ENCODE results near the gene RAB1A.
"Not testable (repeated sequence)": the region's sequence is repeated elsewhere in the genome, so short reads cannot be mapped to it uniquely, and the experiment has no call there.

The RAB1A gene

GRCh38 chr2:65129826-65130663 is at the start of gene RAB1A:
Gene RAB1A, minus strand, starts transcription at chr2:65130106. Its CDS starts 191 bp downstream, at chr2:65129915.
- peak; percentile 97 for DNase-seq (ENCODE audit: insufficient read length, low spot score)
- peak; percentile 65 for TF ChIP-seq POLR2A (IDR thresholded peaks at IDR 0.05; ENCODE audit: low read depth, low read length)

DNA sequence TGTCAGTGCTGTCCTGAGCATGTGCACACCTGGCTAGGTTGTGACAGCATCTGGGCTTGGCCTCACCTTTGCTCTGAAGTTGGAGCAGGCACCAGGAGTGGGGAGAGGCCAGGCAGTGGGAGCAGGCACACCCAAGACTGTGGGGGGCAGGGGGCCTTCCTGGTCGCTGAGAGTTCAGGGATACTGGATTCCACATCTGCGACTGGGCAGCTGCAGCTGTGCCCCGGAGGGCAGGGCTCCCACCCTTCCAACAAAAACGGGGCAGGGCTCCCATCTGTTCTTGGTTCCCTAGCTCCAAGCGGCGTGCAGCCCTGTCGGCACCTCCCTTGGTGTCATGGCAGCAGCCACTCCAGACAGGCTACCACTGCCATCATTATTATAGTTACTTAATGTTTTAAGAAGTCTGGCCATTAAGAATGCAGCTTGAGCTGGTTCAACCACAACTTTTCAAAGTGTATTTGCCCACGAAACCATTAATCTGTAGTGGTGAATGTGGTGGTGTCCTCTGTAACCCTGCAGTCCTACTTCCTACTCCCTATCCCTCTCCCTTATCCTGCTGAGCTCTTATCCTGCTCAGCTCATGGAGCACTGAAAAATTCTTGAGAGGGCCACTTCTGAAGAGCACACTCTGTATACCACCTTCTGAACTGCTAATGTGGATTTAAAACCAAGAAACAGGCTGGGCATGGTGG is 48.0 kb upstream of the RAB1A start:
- FAIRE-seq (no peak), DNase-seq (ENCODE audit: insufficient read length, low spot score) (no peak)
- no peak for TF ChIP-seq POLR2A (IDR thresholded peaks at IDR 0.05; ENCODE audit: low read depth, low read length)

More at GRCh38 chr2:65129826-65130663, at the start of gene RAB1A:
- FAIRE-seq: peak; percentile 95

DNA sequence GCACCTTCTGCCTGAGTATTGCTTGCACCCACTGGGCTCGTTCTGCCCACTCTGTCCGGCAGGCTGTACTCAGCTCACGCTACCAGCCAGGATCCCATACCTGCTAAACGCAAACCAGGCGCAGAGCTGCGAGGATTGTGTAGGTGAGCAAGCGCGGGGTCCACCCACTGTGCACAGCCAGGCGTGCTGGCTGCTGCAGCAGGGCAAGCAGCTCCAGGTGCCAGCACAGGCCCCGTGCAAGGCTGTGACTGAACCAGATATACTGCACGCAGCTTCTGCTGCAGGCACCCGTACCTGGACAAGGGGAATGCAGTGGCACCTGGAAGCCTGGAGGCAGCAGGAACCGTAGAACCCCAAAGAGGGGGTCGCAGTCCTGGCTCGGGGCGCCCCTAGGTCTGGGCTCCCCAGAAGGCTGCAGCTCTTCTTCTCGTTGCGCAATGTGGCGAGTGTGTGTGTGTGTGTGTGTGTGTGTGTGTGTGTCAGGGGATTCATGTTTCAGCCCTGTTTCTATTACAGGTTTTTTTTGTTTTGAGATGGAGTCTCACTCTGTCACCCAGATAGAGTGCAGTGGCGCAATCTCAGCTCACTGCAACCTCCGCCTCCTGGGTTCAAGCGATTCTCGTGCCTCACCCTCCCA is 46.1 kb upstream of the RAB1A start:
- FAIRE-seq (no peak), DNase-seq (ENCODE audit: insufficient read length, low spot score) (no peak)

DNA sequence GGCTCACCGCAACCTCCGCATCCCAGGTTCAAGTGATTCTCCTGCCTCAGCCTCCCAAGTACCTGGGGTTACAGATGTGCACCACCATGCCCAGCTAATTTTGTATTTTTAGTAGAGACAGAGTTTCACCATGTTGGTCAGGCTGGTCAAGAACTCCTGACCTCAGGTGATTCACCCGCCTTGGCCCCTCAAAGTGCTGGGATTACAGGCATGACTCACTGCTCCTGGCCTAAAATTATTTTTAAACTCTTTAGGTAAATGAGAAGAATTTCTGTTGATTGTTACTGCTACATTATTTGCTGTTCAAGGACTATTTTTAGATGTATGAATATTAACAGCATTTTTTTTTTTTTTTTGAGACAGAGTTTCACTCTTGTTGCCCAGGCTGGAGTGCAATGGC is 44.1 kb upstream of the RAB1A start:
- DNase-seq (ENCODE audit: insufficient read length, low spot score); FAIRE-seq: not testable (repeated sequence)

More for the DNA sequence above, 46.1 kb upstream of the RAB1A start:
- TF ChIP-seq POLR2A (IDR thresholded peaks at IDR 0.05; ENCODE audit: low read depth, low read length): no peak

DNA sequence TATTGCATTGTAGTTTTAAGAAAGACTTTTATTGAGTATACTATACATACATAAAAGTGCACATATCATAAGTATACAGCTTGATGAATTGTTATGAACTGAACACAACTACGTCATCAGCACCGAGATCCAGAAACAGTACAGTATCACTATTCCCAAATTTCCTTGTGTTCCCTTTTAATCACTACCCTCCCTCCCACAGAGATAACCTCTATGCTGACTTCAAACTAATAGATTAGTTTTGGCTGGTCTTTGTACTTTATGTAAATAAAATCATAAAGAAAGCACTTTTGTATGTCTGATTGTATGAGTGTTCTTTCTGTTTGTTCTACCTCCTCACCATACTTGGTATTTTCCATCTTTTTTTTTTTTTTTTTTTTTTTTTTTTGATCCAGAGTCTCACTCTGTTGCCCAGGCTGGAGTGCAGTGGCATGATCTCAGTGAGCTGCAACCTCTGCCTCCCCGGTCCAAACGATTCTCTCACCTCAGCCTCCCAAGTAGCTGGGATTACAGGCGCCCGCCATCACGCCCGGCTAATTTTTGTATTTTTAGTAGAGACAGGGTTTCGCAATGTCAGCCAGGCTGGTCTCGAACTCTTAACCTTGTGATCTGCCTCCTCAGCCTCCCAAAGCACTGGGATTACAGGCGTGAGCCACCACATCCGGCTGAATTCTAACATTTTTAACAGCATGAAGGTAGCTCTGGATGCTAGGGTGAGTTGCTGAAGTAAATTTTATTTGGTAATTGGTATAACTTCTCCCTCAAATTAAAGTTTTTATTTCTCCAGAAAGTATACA is 43.3 kb upstream of the RAB1A start:
- no peak for DNase-seq (ENCODE audit: insufficient read length, low spot score)
- FAIRE-seq: no peak
- no peak for TF ChIP-seq POLR2A (IDR thresholded peaks at IDR 0.05; ENCODE audit: low read depth, low read length)

GRCh38 chr2:65170611-65171477 is 40.9 kb upstream of the RAB1A start:
- not testable (repeated sequence) for DNase-seq (ENCODE audit: insufficient read length, low spot score); FAIRE-seq

DNA sequence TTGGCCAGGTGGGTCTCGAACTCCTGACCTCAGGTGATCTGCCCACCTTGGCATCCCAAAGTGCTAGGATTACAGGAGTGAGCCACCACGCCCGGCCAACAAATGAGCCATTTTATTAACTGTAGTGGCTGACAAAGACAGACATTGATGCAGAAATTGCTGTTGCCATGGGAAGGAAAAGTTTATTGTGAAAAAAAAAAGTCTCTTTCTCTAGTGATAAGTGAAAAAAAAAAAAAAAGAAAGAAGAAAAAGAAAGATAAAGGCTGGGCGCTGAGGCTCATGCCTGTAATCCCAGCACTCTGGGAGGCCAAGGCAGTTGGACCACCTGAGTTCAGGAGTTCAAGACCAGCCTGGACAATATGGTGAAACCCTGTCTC is 39.8 kb upstream of the RAB1A start:
- no peak for TF ChIP-seq POLR2A (IDR thresholded peaks at IDR 0.05; ENCODE audit: low read depth, low read length)
- no peak for DNase-seq (ENCODE audit: insufficient read length, low spot score)
- no peak for FAIRE-seq

DNA sequence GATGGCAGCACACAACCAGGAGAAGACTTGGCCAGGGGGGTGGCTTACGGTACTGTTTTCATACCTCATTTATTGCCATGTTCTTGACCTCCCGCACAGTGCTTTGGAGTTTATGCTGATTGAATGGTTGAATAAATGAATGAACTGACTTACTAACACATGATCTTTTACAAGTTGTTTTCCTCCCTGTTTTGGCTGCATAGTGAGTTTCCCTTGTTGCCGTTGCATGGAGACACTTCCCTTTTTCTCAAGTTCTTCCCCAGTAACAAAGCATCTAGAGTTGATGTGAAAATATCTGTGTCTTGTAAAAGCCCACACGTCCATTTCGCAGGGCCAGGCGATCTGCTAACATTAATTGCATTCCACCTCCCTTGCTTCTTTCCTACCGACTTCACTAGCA is 35.7 kb upstream of the RAB1A start:
- TF ChIP-seq POLR2A (IDR thresholded peaks at IDR 0.05; ENCODE audit: low read depth, low read length): no peak
- DNase-seq (ENCODE audit: insufficient read length, low spot score): no peak
- FAIRE-seq: no peak

DNA sequence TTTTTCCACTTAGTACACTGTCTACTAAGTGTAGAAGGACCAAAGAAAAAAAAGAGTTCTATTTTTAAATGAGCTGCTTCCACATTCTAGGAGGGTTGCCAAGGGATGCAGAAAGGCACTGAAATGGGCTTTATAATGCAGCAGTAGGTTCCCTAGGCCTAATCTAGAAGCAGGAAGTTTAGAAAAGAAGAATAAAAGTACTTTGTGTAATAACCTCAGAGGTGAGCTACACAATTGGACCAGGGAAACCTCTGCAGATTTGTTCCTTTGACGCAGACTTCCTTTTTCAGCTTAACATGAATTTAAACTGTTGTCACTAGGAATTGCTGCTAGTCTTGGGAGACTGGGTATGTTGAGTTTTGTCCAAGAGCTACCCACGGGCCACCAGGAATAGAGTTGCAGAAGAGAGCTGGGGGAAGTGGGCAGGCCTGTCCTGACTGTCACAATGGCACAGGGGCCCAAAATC is 34.6 kb upstream of the RAB1A start:
- FAIRE-seq: no peak
- no peak for DNase-seq (ENCODE audit: insufficient read length, low spot score)
- TF ChIP-seq POLR2A (IDR thresholded peaks at IDR 0.05; ENCODE audit: low read depth, low read length): no peak

DNA sequence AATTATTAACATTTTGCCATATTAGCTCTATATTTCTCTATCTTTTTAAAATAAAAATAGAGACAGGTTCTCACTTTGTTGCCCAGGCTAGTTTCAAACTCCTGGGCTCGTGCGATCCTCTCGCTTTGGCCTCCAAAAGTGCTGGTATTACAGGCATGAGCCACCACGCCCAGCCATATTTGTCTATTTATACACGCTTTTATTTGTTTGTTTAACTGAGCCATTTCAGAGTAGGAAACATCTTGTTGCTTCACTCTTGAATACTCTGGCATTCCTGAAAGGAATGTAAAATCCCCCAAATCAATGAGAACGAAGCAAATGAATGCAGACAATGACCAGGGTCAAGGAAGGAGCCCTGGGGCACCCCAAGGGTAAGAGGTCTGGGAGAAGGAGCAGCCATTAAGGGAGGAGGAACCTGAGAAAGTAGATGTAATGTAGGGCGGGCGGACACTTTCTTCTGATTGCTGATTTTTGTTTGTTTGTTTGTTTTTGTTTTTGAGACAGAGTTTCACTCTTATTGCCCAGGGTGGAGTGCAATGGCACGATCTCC is 31.7 kb upstream of the RAB1A start:
- DNase-seq (ENCODE audit: insufficient read length, low spot score) (no peak), FAIRE-seq (no peak)
- TF ChIP-seq POLR2A (IDR thresholded peaks at IDR 0.05; ENCODE audit: low read depth, low read length): no peak

DNA sequence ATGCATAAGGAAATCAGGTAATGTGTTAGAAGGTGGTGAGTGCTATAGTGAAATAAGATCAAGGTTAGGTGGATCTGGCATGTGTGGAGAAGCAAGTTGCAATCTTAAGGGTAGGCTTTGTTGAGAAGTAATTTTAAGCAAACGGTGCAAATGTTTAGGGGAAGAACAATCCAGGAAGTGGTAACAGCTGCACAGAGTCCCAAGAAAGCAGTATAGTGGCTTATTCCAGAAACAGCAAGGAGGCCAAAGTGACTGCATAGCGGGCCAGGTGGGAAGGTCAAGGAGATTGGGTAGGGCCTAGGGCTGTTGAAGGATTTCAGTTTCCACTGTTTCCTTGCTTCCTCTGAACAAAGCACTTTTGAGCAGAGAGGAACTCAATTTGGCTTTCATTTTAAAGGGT is 30.0 kb upstream of the RAB1A start:
- TF ChIP-seq POLR2A (IDR thresholded peaks at IDR 0.05; ENCODE audit: low read depth, low read length): no peak
- FAIRE-seq (no peak), DNase-seq (ENCODE audit: insufficient read length, low spot score) (no peak)

DNA sequence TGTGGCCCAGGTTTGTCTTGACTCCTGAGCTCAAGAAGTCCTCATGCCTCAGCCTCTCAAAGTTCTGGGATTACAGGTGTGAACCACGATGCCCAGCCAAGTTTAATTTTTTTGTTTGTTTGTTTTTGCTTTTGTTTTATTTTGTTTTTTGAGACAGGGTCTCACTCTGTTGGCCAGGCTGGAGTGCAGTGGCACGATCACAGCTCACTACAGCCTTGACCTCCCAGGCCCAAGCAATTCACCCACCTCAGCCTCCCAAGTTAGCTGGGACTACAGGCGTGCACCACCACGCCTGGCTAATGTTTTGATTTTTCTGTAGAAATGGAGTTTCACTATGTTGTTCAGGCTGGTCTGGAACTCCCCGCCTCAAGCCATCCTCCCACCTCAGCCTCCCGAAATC is 29.4 kb upstream of the RAB1A start:
- FAIRE-seq (no peak), DNase-seq (ENCODE audit: insufficient read length, low spot score) (no peak)
- no peak for TF ChIP-seq POLR2A (IDR thresholded peaks at IDR 0.05; ENCODE audit: low read depth, low read length)

DNA sequence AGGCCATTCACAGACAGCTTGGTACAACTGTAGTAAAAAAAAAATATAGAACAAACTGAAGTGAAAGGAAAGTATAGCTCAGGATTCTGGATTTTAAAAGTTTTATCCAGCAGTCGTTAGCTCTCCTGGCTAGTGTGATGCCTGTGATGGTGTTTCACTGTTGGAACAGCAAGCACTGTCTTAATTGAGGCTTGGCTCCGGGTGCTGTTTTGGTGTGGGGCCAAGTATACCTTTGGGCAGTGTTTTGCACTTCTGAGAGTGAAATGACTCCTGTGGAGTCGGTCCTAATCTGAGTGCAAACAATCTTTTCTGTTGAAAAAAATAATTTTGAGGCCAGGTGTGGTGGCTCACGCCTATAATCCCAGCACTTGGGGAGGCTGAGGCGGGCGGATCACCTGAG is 28.7 kb upstream of the RAB1A start:
- DNase-seq (ENCODE audit: insufficient read length, low spot score): no peak
- FAIRE-seq: no peak
- TF ChIP-seq POLR2A (IDR thresholded peaks at IDR 0.05; ENCODE audit: low read depth, low read length): no peak

- not testable (repeated sequence) for DNase-seq (ENCODE audit: insufficient read length, low spot score); FAIRE-seq
Measured at GRCh38 chr2:65157856-65158255, 27.9 kb upstream of the RAB1A start.

Data from H54 (cell line).